ENCODE measurements around the gene KCNMA1.
"Not testable (repeated sequence)": the region's sequence is repeated elsewhere in the genome, so short reads cannot be mapped to it uniquely, and the experiment has no call there.

Gene KCNMA1

DNA sequence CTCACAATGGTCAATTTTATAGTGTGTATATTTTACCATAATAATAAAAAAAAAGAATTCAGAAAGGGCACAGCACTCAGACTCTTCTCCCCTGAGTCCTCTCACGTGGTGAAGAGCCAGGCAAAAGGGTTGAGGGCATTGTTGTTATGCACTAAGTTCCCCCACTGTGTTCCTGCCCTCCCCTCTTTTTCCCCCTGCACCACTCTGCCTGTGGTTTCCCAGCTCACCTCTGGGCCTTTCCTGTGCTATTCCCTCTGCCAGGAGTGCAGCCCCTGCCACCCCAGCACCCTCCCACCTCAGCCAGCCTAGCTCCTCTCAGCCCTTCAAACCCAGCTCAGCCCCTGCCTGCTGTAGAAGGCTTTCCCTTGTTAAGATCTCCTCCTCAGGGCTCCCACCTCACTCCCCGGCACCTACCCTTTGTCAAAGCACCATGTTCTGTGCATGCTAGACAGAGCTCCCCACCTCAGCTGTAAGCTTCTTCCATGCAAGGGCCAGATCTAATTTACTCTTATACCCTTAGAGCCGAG is 108.5 kb downstream of the KCNMA1 start:
- Mint-ChIP-seq H3K4me1 (no peaks in the 10 kb centered on the region), H3K4me3 (no peak overlapping the region), H3K27ac (no peak overlapping the region), H3K27me3 (peaks cover 6% of the 10 kb centered on the region), H3K36me3 (ENCODE audit: low read depth) (no peaks in the 10 kb centered on the region), H3K9me3 (no peaks in the 10 kb centered on the region)
- ATAC-seq: no peak
- no peak for DNase-seq

DNA sequence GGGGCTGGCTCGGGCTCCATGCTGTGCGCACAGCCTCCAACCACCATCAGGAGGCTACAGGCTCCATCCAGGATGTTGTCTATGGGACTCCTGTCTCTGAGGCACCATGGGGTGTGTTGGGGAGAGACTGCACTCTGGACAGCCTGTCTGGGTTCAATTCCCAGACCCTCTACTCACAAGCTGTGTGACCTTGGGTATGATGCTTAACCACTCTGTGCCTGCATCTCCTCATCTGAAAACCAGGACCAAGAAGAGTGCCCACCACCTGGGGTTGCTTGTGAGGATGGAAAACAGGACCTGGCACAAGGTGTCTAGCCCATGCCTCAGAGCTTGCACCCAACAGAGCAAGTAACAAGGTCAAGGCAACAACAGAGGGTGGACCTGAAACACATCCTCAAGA is 109.8 kb downstream of the KCNMA1 start:
- no peak overlapping the region for H3K27ac Mint-ChIP-seq
- H3K36me3 Mint-ChIP-seq (ENCODE audit: low read depth): no peaks in the 10 kb centered on the region
- ATAC-seq (no peak), DNase-seq (no peak)
- H3K4me1 Mint-ChIP-seq: no peaks in the 10 kb centered on the region
- no peaks in the 10 kb centered on the region for H3K9me3 Mint-ChIP-seq
- H3K4me3 Mint-ChIP-seq: no peak overlapping the region
- peaks cover 7% of the 10 kb centered on the region for H3K27me3 Mint-ChIP-seq

DNA sequence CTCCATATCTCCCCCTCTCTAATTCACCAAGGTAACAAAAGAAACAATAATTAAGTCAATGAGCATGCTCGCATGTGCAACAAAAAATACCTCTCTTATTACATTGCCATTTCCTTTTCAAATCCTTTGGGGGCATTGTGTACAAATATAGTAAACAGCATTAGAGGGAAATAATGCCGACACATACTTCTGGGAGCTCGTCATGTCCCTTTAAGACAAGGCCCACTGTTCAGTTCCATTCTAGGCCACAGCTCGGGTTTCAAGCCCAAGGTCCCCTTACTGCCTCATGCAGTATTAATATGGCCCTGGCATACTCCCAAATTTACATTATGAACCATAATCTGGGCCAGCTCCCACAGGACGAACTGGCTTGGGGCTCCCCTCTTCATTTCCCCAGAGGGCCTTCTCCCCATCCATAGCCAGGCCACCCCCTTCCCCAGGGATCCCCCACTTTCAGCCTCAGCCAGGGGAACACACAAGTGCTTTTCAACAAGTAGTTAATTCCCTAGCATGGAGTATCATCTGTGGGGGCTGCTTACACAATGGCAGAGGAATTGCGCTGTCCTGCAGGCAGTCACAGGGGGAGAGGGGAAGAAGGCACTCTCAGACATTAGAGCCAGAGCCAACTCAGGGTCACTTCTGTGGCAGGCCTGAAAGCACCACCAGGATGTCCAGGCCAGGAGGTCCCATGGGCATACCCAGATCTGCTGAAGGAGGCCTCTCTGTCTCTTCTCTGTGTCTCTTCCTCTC is 110.6 kb downstream of the KCNMA1 start:
- Mint-ChIP-seq H3K4me1 (no peaks in the 10 kb centered on the region), H3K36me3 (ENCODE audit: low read depth) (no peaks in the 10 kb centered on the region), H3K9me3 (no peaks in the 10 kb centered on the region), H3K27me3 (peaks cover 11% of the 10 kb centered on the region), H3K4me3 (no peak overlapping the region), H3K27ac (no peak overlapping the region)
- DNase-seq (no peak), ATAC-seq (no peak)

DNA sequence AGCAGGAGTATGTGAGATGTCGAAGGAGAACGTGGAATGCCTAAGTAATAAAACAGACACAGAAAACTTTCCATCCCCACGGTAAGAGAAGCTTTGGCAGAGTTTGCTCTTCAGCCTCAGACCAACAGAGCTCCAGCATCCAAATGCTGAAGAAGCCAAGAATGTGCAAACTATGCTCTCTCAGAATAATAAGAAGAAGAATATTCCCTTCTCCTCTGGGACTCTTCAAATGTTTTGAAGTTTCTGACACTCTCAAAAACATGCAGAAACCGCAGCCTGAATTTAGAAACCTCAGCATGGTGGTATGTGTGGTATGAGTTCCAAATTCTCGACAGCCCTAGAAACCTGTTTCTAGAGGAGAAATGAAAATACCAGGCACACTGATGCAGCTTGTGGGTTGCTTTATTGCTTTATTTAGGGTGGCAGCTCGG is 113.3 kb downstream of the KCNMA1 start:
- H3K27me3 Mint-ChIP-seq: peaks cover 11% of the 10 kb centered on the region
- DNase-seq: no peak
- ATAC-seq: no peak
- H3K27ac Mint-ChIP-seq: no peak overlapping the region
- H3K9me3 Mint-ChIP-seq: no peaks in the 10 kb centered on the region
- no peak overlapping the region for H3K4me3 Mint-ChIP-seq
- H3K36me3 Mint-ChIP-seq (ENCODE audit: low read depth): no peaks in the 10 kb centered on the region
- no peaks in the 10 kb centered on the region for H3K4me1 Mint-ChIP-seq

DNA sequence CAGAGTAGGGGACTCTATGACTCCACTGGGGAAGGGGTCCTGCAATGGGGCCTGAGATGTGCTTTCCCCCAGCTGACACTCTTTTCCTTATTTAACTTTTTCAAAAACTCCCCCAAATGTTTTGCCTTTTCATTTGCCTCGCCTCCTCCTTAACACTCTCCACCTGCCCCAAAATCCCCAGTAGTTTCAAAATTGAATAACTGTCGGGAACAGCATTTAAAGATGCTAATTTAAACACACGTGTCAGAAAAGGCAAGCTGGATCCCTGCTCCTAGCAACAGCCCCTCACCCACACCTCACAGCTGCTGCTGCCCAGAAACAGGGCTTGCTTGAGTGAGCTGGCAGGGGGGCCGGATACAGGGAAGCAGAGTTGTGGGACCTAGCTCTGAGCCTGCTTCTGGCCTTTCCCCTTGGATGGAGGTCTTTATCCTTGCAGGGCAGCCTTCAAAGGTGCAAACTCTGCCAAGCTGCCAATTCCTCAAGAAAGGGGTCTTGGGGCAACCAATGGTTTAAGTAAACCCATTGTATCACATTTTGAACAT is 115.3 kb downstream of the KCNMA1 start:
- no peaks in the 10 kb centered on the region for H3K9me3 Mint-ChIP-seq
- H3K36me3 Mint-ChIP-seq (ENCODE audit: low read depth): no peaks in the 10 kb centered on the region
- peaks cover 16% of the 10 kb centered on the region for H3K27me3 Mint-ChIP-seq
- H3K4me1 Mint-ChIP-seq: no peaks in the 10 kb centered on the region
- no peak for ATAC-seq
- H3K27ac Mint-ChIP-seq: no peak overlapping the region
- DNase-seq: no peak
- H3K4me3 Mint-ChIP-seq: no peak overlapping the region

DNA sequence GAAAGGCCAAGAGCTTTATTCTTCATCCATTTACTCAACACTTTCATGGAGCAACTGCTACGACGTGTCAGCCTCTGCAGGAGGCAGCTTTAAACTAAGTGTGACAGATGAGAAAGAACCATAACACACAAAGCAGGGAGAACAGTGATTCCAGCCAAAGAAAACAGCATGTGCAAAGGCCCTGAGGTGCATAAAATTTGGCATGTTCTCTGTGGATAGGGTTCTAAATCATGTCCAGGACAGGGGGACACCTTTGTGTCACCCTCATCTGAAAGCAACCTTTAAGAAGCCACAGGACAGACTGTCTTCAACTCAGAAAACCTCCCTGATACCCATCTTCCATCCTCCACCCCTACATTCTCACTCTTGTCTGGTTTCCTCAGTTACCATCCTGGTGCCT is 116.6 kb downstream of the KCNMA1 start:
- Mint-ChIP-seq H3K9me3 (no peaks in the 10 kb centered on the region), H3K4me3 (no peak overlapping the region), H3K27ac (no peak overlapping the region), H3K27me3 (peaks cover 16% of the 10 kb centered on the region), H3K4me1 (no peaks in the 10 kb centered on the region), H3K36me3 (ENCODE audit: low read depth) (no peaks in the 10 kb centered on the region)
- ATAC-seq: no peak
- no peak for DNase-seq

DNA sequence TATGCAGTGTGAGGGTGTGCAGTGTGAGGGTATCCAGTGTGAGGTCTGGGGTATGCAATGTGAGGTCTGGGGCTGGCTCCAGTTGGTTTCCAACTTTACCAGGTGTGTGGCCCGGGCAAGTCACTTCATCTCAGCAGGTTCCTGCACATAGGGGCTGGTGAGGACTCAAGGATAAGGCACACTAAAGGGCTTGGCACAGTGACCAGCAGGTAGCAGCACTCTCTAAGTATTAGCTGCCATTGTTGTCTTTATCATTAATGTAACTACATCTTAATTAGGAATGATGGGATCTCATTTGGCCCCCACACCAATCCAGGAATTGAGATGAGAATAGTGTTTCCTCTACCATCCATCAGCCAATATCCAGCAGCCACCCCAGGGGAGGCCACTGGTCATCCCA is 117.3 kb downstream of the KCNMA1 start:
- Mint-ChIP-seq H3K9me3 (no peaks in the 10 kb centered on the region), H3K4me3 (no peak overlapping the region), H3K4me1 (no peaks in the 10 kb centered on the region), H3K27ac (no peak overlapping the region), H3K27me3 (peaks cover 16% of the 10 kb centered on the region), H3K36me3 (ENCODE audit: low read depth) (no peaks in the 10 kb centered on the region)
- DNase-seq (no peak), ATAC-seq (no peak)

DNA sequence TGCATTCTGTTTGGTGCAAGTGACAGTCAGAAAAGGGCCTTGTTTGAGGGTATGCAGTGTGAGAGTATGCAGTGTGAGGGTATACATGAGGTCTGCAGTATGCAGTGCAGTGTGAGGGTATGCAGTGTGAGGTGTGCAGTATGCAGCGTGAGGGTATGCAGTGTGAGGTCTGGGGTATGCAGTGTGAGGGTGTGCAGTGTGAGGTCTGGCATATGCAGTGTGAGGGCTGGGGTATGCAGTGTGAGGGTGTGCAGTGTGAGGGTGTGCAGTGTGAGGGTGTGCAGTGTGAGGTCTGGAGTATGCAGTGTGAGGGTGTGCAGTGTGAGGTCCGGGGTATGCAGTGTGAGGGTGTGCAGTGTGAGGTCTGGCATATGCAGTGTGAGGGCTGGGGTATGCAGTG is 117.8 kb downstream of the KCNMA1 start:
- H3K27ac Mint-ChIP-seq; H3K36me3 Mint-ChIP-seq (ENCODE audit: low read depth); H3K4me1 Mint-ChIP-seq; ATAC-seq; DNase-seq; H3K9me3 Mint-ChIP-seq; H3K4me3 Mint-ChIP-seq: not testable (repeated sequence)
- H3K27me3 Mint-ChIP-seq: peaks cover 16% of the 10 kb centered on the region

DNA sequence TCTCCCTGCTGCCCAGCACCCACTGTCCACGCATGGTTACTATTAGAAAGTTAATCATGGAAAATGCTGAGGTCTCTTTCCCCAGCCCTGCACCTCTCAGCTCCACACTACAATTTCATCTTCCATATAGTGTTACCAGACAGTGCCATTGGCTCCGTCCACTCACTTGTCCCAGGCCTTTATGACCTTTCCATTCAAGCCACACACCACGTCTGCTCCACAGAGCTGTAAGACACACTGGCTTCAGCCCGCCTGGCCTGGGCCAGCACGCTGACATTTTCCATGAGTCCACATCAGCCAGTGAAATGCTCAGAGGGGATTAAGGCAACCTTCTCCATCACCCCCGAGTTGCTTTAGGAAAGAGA is 118.7 kb downstream of the KCNMA1 start:
- Mint-ChIP-seq H3K4me1 (no peaks in the 10 kb centered on the region), H3K27me3 (peaks cover 16% of the 10 kb centered on the region), H3K9me3 (no peaks in the 10 kb centered on the region), H3K4me3 (no peak overlapping the region), H3K27ac (no peak overlapping the region), H3K36me3 (ENCODE audit: low read depth) (no peaks in the 10 kb centered on the region)
- no peak for DNase-seq
- no peak for ATAC-seq

DNA sequence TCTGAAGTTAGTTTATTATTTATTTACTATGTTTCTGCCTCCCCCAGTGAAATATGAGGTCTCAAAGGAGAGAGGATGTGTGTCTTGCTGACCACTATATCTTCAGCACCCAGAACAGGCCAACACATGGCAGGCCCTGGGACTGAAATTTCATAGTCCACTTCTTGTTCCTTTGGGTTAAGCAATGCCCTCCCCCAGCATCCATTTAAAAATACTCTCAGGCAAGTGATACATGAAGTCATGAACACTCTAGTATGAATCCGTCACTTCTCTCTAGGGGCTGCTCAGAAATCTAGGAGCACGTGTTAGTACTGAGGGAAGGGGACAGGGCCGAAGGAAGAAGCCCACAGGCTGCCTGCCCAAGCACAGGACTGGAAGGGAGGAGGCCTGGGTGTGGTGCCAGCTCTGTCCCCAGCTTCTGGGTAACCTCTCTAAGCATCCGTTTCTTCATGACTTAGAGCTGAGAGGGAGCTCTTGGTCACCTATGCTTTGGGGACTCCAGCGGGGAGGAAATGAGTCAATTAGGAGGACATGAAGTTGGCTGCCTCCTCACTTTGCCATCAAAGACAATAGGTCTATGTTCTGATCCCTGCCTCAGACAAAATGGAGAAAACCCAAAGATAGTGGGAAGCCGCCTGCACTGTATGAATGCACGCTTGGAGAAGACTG is 119.2 kb downstream of the KCNMA1 start:
- Mint-ChIP-seq H3K4me1 (no peaks in the 10 kb centered on the region), H3K36me3 (ENCODE audit: low read depth) (no peaks in the 10 kb centered on the region), H3K9me3 (no peaks in the 10 kb centered on the region), H3K27me3 (peaks cover 16% of the 10 kb centered on the region), H3K27ac (no peak overlapping the region), H3K4me3 (no peak overlapping the region)
- DNase-seq (no peak), ATAC-seq (no peak)

DNA sequence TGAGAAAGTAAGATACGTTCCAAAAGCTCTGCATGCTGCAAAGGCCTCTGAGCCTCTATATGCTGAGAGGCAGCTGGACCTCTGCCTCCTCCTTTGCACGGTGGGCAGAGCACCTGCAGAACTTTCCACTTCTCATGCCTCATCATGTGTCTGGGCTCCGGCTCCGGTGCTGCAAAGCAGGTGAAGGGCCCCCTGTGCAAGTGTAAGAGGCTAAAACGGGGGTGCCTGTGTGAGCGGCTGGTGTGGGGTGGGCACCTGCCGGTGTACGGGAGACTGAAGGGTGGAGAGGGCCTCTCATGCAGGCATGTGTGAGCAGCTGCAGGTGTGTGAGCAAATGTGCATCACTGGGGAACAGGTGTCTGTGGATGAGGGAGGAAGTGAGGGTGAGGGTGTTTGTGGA is 121.0 kb downstream of the KCNMA1 start:
- ATAC-seq: no peak
- H3K4me1 Mint-ChIP-seq: no peaks in the 10 kb centered on the region

DNA sequence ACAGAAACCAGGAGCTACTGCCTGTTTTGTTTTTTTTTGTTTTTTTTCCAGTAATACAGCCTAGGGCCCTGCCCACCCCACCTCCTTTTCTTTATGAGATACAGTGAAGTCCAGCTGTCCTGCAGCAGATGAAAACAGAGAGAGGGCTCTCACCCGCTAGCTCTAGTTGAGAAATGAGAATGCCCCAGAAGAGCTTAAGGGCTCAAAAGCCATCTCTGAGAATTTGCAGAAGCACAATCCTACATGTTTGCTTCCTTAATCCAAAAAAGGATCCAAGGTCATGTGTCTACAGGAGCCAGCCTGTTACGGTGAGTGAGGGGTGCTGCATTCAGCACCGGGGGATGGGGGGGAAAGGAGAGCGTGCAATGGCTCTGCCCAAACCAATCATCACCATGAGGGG is 122.7 kb downstream of the KCNMA1 start:
- Mint-ChIP-seq H3K27ac (no peak overlapping the region), H3K9me3 (no peaks in the 10 kb centered on the region), H3K27me3 (peaks cover 6% of the 10 kb centered on the region), H3K4me3 (no peak overlapping the region), H3K36me3 (ENCODE audit: low read depth) (no peaks in the 10 kb centered on the region), H3K4me1 (no peaks in the 10 kb centered on the region)
- no peak for DNase-seq
- ATAC-seq: no peak

More for the DNA sequence above, 121.0 kb downstream of the KCNMA1 start:
- no peak for DNase-seq
- Mint-ChIP-seq H3K9me3 (no peaks in the 10 kb centered on the region), H3K4me3 (no peak overlapping the region), H3K27me3 (peaks cover 10% of the 10 kb centered on the region), H3K36me3 (ENCODE audit: low read depth) (no peaks in the 10 kb centered on the region), H3K27ac (no peak overlapping the region)

DNA sequence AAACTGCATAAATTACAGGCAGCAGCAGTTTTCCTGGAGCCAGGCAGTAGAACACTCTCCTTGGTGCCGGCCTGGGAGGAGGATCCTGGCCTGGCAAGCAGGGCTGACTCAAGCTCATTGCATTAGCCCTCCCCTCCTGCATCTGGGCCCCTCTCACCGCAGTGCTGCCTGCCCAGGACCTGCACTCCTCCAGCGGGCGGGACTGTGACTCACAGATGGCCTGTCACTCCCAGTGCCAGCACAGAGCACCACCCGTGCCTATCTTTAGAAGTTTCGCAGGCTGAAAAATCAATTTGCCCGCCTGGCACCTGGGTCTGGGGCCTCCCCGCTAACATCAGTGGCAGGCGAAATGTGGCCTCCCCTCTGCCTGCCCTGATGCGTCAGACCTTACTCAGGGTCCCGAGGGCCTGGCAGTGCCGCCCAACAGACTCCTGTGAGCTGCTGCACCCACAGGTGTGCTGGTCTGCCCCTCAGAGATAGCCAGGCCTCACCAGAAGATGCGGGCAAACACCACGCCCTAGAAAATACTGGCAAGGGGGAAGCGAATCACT is 123.8 kb downstream of the KCNMA1 start:
- Mint-ChIP-seq H3K4me1 (no peaks in the 10 kb centered on the region), H3K9me3 (no peaks in the 10 kb centered on the region), H3K4me3 (no peak overlapping the region), H3K27me3 (peaks cover 6% of the 10 kb centered on the region), H3K27ac (no peak overlapping the region), H3K36me3 (ENCODE audit: low read depth) (no peaks in the 10 kb centered on the region)
- DNase-seq: no peak
- no peak for ATAC-seq

DNA sequence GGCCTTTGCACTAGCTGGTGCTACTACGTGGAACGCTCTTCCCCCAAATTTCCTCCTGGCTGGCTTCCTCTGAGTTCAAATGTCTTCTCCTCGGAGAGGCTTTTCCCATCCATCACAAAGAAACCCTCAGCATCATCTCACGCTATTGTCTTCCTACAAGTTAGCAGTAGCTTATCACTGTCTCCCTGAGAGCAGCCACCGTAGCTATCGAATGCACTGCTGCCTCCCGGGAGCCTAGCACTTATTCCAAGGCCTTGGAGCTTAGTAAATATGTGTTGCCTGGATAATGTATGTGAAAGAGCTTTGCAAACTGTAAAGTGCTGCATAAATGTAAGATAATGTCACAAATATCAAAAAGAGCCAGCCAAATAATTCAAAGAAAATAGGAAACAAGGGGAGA is 124.4 kb downstream of the KCNMA1 start:
- no peaks in the 10 kb centered on the region for H3K4me1 Mint-ChIP-seq
- H3K4me3 Mint-ChIP-seq: no peak overlapping the region
- no peak for ATAC-seq
- no peaks in the 10 kb centered on the region for H3K9me3 Mint-ChIP-seq
- peaks cover 9% of the 10 kb centered on the region for H3K27me3 Mint-ChIP-seq
- H3K27ac Mint-ChIP-seq: no peak overlapping the region
- no peak for DNase-seq
- H3K36me3 Mint-ChIP-seq (ENCODE audit: low read depth): no peaks in the 10 kb centered on the region

DNA sequence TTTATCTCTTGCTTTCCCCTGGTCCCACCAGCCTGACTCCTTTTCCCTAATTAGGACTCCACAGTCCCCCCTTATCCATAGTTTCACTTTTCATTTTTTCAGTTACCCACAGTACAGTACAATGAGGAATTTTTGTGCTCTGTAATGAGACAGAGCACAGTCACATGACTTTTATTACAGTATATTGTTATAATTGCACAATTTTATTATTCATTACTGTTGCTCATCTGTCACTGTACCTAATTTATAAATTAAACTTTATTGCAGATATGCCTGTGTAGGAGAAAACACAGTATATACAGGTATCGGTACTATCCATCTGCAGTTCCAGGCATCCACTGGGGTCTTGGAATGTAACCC is 125.4 kb downstream of the KCNMA1 start:
- no peak overlapping the region for H3K27ac Mint-ChIP-seq
- no peaks in the 10 kb centered on the region for H3K9me3 Mint-ChIP-seq
- no peak for ATAC-seq
- no peaks in the 10 kb centered on the region for H3K36me3 Mint-ChIP-seq (ENCODE audit: low read depth)
- no peak for DNase-seq
- no peak overlapping the region for H3K4me3 Mint-ChIP-seq
- peaks cover 3% of the 10 kb centered on the region for H3K27me3 Mint-ChIP-seq
- no peaks in the 10 kb centered on the region for H3K4me1 Mint-ChIP-seq
